ENCODE results near the gene ASCC2.

DNA sequence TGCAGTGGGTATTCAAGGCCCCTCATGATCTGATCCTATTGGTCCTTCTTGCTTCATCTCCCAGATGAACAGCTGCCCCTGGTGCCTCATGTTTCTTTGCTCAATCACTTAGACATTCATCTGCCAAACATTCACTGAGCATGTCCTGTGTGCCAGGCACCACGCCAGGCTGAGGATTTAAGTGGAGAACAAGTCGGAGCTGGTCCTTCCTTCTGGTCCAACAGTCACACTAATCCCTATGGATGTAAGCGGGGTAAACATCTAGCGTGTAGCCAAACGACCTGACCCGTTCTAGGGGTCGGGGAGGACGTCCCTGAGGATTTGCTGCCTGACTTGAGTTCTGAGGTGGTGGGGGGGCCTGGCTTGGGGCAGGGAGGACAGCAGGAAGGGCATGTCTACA lies 93.2 kb downstream of the ASCC2 start:
- TF ChIP-seq, protein P1, sequence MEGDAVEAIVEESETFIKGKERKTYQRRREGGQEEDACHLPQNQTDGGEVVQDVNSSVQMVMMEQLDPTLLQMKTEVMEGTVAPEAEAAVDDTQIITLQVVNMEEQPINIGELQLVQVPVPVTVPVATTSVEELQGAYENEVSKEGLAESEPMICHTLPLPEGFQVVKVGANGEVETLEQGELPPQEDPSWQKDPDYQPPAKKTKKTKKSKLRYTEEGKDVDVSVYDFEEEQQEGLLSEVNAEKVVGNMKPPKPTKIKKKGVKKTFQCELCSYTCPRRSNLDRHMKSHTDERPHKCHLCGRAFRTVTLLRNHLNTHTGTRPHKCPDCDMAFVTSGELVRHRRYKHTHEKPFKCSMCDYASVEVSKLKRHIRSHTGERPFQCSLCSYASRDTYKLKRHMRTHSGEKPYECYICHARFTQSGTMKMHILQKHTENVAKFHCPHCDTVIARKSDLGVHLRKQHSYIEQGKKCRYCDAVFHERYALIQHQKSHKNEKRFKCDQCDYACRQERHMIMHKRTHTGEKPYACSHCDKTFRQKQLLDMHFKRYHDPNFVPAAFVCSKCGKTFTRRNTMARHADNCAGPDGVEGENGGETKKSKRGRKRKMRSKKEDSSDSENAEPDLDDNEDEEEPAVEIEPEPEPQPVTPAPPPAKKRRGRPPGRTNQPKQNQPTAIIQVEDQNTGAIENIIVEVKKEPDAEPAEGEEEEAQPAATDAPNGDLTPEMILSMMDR (IDR thresholded peaks at IDR 0.05): no peak
- TF ChIP-seq POLR2A (IDR thresholded peaks at IDR 0.05): no peak
